Liver (tissue), 9 donors: ENCODE data around the gene PHF12. TPM values are rescaled to one million over a fixed set of nuclear protein-coding genes. Genes with fewer than 3 reads are reported as not detected.
A peak's percentile ranks its signal among the peaks of the same experiment; 100 is the strongest.

Source experiments
- DNase-seq: peaks from one replicate; pipeline ENCODE4 v3.0.0-alpha.2; 2017; ENCODE audit warnings: low spot score
- H3K27ac ChIP-seq, 2 donors: one replicate each; pipeline ENCODE4 v1.7.0; 2013; ENCODE audit warnings: inconsistent platforms in 2 of 2, low read length in 2 of 2, control low read depth in 1 of 2, low read depth in 1 of 2, mild to moderate bottlenecking in 1 of 2
- H3K27me3 ChIP-seq, 4 donors: one replicate each; pipeline versions ENCODE4 v1.6.1 to v1.7.0; 2013; ENCODE audit warnings: low read length in 3 of 4, inconsistent platforms in 1 of 4, mild to moderate bottlenecking in 1 of 4, moderate library complexity in 1 of 4; ENCODE audit not compliant: control insufficient read depth in 4 of 4, insufficient read depth in 4 of 4
- H3K36me3 ChIP-seq, 4 donors: one replicate each; pipeline versions ENCODE4 v1.6.1 to v1.7.0; 2013; ENCODE audit warnings: low read length in 3 of 4, mild to moderate bottlenecking in 3 of 4, low read depth in 1 of 4, moderate library complexity in 1 of 4; ENCODE audit not compliant: control insufficient read depth in 4 of 4, insufficient read depth in 3 of 4
- H3K4me1 ChIP-seq, 4 donors: one replicate each; pipeline versions ENCODE4 v1.6.1 to v1.7.0; 2013; ENCODE audit warnings: low read length in 3 of 4, mild to moderate bottlenecking in 3 of 4, moderate library complexity in 1 of 4; ENCODE audit not compliant: control insufficient read depth in 4 of 4, insufficient read depth in 4 of 4
- H3K4me3 ChIP-seq, 3 donors: one replicate each; pipeline versions ENCODE4 v1.6.1 to v1.7.0; 2013; ENCODE audit warnings: low read length in 3 of 3, control low read depth in 1 of 3, low read depth in 1 of 3, mild to moderate bottlenecking in 1 of 3
- H3K9ac ChIP-seq, 2 donors: one replicate each; pipeline ENCODE4 v1.7.0; 2013; ENCODE audit warnings: low read length in 2 of 2, mild to moderate bottlenecking in 2 of 2, moderate library complexity in 2 of 2, control low read depth in 1 of 2, low read depth in 1 of 2
- H3K9me3 ChIP-seq, 4 donors: one replicate each; pipeline versions ENCODE4 v1.6.1 to v1.7.0; 2013; ENCODE audit warnings: low read length in 3 of 4; ENCODE audit not compliant: control insufficient read depth in 4 of 4
- ATF3 ChIP-seq: IDR thresholded peaks from 2 replicates; pipeline ENCODE4 v1.6.1; 2016; ENCODE audit warnings: antibody characterized with exemption
- CTCF ChIP-seq: fragments of 150-350 bp; IDR thresholded peaks from 2 replicates; pipeline ENCODE4 v1.5.1; 2017; ENCODE audit warnings: improper control_type of control experiment, low read depth, low read length; ENCODE audit not compliant: missing input control
- EGR1 ChIP-seq, 2 donors: IDR thresholded peaks; 2 replicates each; pipeline ENCODE4 v1.6.1; 2016 to 2018; ENCODE audit warnings: antibody characterized with exemption in 2 of 2, low read depth in 2 of 2
- FOXA1 ChIP-seq: IDR thresholded peaks from 2 replicates; pipeline ENCODE4 v1.6.1; 2016; ENCODE audit warnings: antibody characterized with exemption
- FOXA2 ChIP-seq: IDR thresholded peaks from 2 replicates; pipeline ENCODE4 v1.6.1; 2016; ENCODE audit warnings: antibody characterized with exemption
- GABPA ChIP-seq, 2 donors: IDR thresholded peaks in 1 of 2; conservative IDR thresholded peaks in 1 of 2; 2 replicates each; pipeline ENCODE4 v1.6.1; 2016; ENCODE audit warnings: antibody characterized with exemption in 2 of 2, mild to moderate bottlenecking in 1 of 2, moderate library complexity in 1 of 2
- HNF4A ChIP-seq, 2 donors: conservative IDR thresholded peaks; 2 replicates each; pipeline ENCODE4 v1.6.1; 2016; ENCODE audit warnings: antibody characterized with exemption in 2 of 2, mild to moderate bottlenecking in 2 of 2
- HNF4G ChIP-seq: IDR thresholded peaks from 2 replicates; pipeline ENCODE4 v1.6.1; 2016; ENCODE audit warnings: antibody characterized with exemption
- JUND ChIP-seq, 2 donors: IDR thresholded peaks; 2 replicates each; pipeline ENCODE4 v1.6.1; 2016; ENCODE audit warnings: antibody characterized with exemption in 2 of 2
- MAX ChIP-seq: IDR thresholded peaks from 2 replicates; pipeline ENCODE4 v1.6.1; 2016; ENCODE audit warnings: antibody characterized with exemption
- NR2F2 ChIP-seq: IDR thresholded peaks from 2 replicates; pipeline ENCODE4 v1.6.1; 2016; ENCODE audit warnings: antibody characterized with exemption
- RXRA ChIP-seq, 2 donors: IDR thresholded peaks; 2 replicates each; pipeline ENCODE4 v1.6.1; 2017 to 2018; ENCODE audit warnings: antibody characterized with exemption in 2 of 2, mild to moderate bottlenecking in 1 of 2
- SP1 ChIP-seq: IDR thresholded peaks from 2 replicates; pipeline ENCODE4 v1.6.1; 2018; ENCODE audit warnings: antibody characterized with exemption, mild to moderate bottlenecking
- TAF1 ChIP-seq: conservative IDR thresholded peaks from 2 replicates; pipeline ENCODE4 v1.6.1; 2016; ENCODE audit warnings: antibody characterized with exemption, mild to moderate bottlenecking
- YY1 ChIP-seq: IDR thresholded peaks from 2 replicates; pipeline ENCODE4 v1.6.1; 2016; ENCODE audit warnings: antibody characterized with exemption, mild to moderate bottlenecking
- WGBS: extraction: QIAGEN DNeasy Blood & Tissue Kit; methylation state at CpG from one replicate; pipeline ENCODE4 v1.1.7; 2013; 5-methylcytosine and 5-hydroxymethylcytosine counted together
- polyA plus RNA-seq, 2 donors: library from polyadenylated mRNA; stranded (reverse) in 1 of 2; unstranded in 1 of 2; fragments of 200-250 nt in 1 of 2; fragments of >200 nt in 1 of 2; fragmentation: Nextera tagmentation in 1 of 2; extraction: Ambion mirVana in 1 of 2; gene quantifications; one replicate each; pipeline versions ENCODE4 v1.2.1 to v1.2.3, GENCODE V29; 2013 to 2015
- total RNA-seq, 2 donors: library from RNA; depleted of rRNA; stranded (reverse); fragments of >200 nt; gene quantifications; one replicate each; pipeline ENCODE4 v1.2.3, GENCODE V29; 2014
- TF ChIP-seq, protein P1 (sequence below): IDR thresholded peaks from 2 replicates; pipeline ENCODE4 v1.6.1; 2016; ENCODE audit warnings: antibody characterized with exemption, mild to moderate bottlenecking
- TF ChIP-seq, protein P2 (sequence below): IDR thresholded peaks from 2 replicates; pipeline ENCODE4 v1.6.1; 2016; ENCODE audit warnings: antibody characterized with exemption
- donor health status: healthy.
- donor health status: healthy.
- donor health status: healthy.
- donor health status: healthy.
- donor health status: healthy.

The PHF12 gene
- total and polyA plus RNA-seq, 4 donors, result 4.3 to 21.3 (median 11.7) TPM

- Histone ChIP-seq H3K36me3 (peaks cover 0 to 3% (median 0%) of the 10 kb centered on the region in 4 donors), H3K4me3 (no peak overlapping the region), H3K9me3 (no peaks in the 10 kb centered on the region), H3K9ac (no peak overlapping the region), H3K27ac (no peak overlapping the region), H3K27me3 (no peaks in the 10 kb centered on the region), H3K4me1 (peaks cover 17 to 37% (median 24%) of the 10 kb centered on the region in 4 donors)
- TF ChIP-seq MAX (no peak), NR2F2 (no peak), HNF4A (conservative IDR thresholded peaks at IDR 0.05) (no peak), TAF1 (no peak), RXRA (IDR thresholded peaks at IDR 0.05) (no peak), YY1 (no peak), FOXA1 (no peak)
- TF ChIP-seq, protein P1, sequence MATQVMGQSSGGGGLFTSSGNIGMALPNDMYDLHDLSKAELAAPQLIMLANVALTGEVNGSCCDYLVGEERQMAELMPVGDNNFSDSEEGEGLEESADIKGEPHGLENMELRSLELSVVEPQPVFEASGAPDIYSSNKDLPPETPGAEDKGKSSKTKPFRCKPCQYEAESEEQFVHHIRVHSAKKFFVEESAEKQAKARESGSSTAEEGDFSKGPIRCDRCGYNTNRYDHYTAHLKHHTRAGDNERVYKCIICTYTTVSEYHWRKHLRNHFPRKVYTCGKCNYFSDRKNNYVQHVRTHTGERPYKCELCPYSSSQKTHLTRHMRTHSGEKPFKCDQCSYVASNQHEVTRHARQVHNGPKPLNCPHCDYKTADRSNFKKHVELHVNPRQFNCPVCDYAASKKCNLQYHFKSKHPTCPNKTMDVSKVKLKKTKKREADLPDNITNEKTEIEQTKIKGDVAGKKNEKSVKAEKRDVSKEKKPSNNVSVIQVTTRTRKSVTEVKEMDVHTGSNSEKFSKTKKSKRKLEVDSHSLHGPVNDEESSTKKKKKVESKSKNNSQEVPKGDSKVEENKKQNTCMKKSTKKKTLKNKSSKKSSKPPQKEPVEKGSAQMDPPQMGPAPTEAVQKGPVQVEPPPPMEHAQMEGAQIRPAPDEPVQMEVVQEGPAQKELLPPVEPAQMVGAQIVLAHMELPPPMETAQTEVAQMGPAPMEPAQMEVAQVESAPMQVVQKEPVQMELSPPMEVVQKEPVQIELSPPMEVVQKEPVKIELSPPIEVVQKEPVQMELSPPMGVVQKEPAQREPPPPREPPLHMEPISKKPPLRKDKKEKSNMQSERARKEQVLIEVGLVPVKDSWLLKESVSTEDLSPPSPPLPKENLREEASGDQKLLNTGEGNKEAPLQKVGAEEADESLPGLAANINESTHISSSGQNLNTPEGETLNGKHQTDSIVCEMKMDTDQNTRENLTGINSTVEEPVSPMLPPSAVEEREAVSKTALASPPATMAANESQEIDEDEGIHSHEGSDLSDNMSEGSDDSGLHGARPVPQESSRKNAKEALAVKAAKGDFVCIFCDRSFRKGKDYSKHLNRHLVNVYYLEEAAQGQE, result no peak
- no peak for DNase-seq
- 91% methylated on average over 12 of the region's 12 CpGs for WGBS
Observed at GRCh38 chr17:28898527-28898955, 52.8 kb downstream of the PHF12 start.

GRCh38 chr17:28897769-28898526 is 53.4 kb downstream of the PHF12 start:
- peaks cover 20 to 34% (median 24%) of the 10 kb centered on the region in 4 donors for H3K4me1 ChIP-seq
- TF ChIP-seq, protein P1, result no peak
- TF ChIP-seq TAF1 (no peak), HNF4A (conservative IDR thresholded peaks at IDR 0.05) (no peak), HNF4G (no peak), FOXA1 (no peak), MAX (no peak), ATF3 (no peak), SP1 (no peak), YY1 (no peak), GABPA (IDR thresholded peaks at IDR 0.05 in 1 of 2, conservative IDR thresholded peaks at IDR 0.05 in 1 of 2) (no peak), RXRA (IDR thresholded peaks at IDR 0.05) (no peak), CTCF (no peak), FOXA2 (no peak), JUND (IDR thresholded peaks at IDR 0.05) (no peak), EGR1 (IDR thresholded peaks at IDR 0.05; ENCODE audit: low read depth in 2 of 2) (no peak), NR2F2 (no peak)
- TF ChIP-seq, protein P2, sequence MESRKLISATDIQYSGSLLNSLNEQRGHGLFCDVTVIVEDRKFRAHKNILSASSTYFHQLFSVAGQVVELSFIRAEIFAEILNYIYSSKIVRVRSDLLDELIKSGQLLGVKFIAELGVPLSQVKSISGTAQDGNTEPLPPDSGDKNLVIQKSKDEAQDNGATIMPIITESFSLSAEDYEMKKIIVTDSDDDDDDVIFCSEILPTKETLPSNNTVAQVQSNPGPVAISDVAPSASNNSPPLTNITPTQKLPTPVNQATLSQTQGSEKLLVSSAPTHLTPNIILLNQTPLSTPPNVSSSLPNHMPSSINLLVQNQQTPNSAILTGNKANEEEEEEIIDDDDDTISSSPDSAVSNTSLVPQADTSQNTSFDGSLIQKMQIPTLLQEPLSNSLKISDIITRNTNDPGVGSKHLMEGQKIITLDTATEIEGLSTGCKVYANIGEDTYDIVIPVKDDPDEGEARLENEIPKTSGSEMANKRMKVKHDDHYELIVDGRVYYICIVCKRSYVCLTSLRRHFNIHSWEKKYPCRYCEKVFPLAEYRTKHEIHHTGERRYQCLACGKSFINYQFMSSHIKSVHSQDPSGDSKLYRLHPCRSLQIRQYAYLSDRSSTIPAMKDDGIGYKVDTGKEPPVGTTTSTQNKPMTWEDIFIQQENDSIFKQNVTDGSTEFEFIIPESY, result no peak
- peak overlapping the region; percentile 88 to 90 (median 90) for H3K4me3 ChIP-seq
- DNase-seq, result no peak
- H3K9me3 ChIP-seq, result no peaks in the 10 kb centered on the region
- H3K9ac ChIP-seq, result peak overlapping the region; percentile 53 to 67
- WGBS, result 24% methylated on average over 23 of the region's 23 CpGs
- H3K27me3 ChIP-seq, result no peaks in the 10 kb centered on the region
- H3K27ac ChIP-seq, result peak overlapping the region; percentile 89 to 99
- H3K36me3 ChIP-seq, result peaks cover 0 to 5% (median 0%) of the 10 kb centered on the region in 4 donors
